NCI-H460 (cell line): ENCODE measurements around the gene LGALS16. TPM values are rescaled to one million over a fixed set of nuclear protein-coding genes. Genes with fewer than 3 reads are reported as not detected.
"Not testable (repeated sequence)": the region's sequence is repeated elsewhere in the genome, so short reads cannot be mapped to it uniquely, and the experiment has no call there.

Experiments used
- DNase-seq: peaks from one replicate; pipeline ENCODE4 v3.0.0-alpha.2; 2016; ENCODE audit warnings: low read depth; ENCODE audit errors: extremely low read depth
- total RNA-seq: library from RNA; depleted of rRNA; stranded (reverse); fragments of >200 nt; shearing (Covaris generic); gene quantifications from 2 replicates; pipeline ENCODE4 v1.2.3, GENCODE V29; 2014

Gene LGALS16
- total RNA-seq, 1 experiment from 2014 or later = not detected

DNA sequence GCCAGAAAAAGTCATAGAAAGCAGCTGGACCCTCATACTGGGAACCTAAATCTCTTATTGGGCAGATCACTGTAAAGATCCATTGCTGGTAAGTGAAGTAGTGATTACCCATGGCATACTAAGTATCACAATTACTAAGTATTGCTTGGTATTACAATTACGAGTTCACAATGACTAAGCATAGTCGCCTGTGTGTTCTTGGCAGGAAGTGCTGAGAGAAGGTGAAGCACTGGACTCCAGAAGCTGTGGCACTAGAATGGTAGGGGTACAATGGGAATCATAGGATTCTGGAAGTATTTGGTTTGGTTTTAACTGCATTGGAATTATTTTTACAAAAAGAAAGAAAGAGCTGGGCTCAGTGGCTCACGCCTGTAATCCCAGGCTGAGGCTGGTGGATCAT, 20.3 kb downstream of the LGALS16 start:
- DNase-seq = peak; percentile 41

DNA sequence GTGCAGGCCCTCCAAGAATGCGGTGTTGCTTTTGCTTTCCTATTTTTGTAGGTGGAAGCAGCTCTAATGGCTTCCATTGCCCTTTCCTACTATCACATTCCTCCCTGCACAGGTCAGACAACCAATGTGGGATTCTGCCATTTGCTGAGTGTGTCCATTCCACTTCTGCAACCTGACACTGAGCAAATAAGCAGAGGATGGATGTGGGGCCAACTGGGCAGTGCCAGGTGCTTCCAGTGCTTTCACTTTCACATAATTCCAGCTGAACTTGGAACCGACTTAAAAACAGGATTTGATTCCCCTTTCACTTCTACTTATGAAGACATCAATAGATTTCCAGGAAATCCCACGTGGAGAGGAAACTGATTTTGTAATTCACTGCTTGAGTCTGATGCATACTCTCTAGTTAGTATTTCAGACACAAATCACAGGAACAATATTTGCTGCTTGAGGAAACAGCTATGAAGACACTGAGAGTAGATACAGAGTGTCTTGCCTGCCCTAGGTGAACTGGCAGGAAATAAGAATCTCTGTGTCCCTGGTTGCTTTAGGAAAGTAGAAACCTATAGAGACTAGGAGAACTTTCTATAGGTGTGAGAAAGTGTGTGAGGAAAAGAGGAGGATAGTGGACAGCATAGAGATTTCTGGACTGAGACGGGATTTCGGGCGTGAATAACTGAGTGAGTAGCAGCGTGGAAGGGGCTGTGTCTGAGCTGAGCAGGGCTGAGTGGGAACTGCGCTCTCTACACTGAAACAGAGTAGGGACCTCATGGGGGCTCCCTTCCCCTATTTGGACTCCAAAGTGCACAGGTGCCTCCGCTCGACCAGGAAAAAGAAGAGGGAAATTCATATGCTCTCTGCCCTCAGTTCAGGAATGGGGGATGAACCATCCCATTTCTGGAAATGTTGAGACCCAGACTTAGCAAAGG, 22.5 kb downstream of the LGALS16 start:
- no peak for DNase-seq

DNA sequence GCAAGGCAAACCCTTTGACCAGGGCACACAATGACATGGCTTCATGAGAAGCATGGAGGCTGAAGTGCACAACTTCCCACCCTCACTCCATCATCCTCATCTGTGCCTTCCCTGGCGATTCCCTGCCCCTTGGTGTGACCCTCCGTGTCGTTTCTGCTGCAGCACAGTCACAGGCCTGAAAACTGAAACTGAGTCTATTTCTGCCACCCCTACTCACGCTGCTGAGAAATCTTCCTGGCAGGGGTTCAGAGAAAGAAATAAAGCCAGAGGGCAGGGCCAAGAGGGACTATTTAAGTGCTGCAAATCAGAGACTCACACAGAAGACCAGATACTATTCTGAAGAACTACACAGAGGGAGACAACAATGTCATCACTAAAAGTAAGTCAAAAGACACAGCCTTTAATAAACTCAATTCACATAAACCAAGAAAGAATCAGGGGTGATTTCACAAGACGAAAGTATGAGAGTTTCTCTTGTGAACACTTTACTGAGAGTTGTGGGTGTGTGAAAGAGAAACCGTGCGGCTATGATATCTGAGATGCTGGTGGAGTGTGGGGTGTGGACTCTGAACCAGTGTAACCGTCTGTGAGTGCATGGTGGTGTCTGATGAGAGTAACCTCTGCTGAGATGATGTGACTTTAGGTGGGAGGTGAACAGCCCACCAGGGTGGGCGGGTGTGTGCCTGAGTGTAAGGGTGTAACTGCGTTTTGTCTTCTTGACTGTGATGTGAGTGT, 23.5 kb downstream of the LGALS16 start:
- DNase-seq = no peak

DNA sequence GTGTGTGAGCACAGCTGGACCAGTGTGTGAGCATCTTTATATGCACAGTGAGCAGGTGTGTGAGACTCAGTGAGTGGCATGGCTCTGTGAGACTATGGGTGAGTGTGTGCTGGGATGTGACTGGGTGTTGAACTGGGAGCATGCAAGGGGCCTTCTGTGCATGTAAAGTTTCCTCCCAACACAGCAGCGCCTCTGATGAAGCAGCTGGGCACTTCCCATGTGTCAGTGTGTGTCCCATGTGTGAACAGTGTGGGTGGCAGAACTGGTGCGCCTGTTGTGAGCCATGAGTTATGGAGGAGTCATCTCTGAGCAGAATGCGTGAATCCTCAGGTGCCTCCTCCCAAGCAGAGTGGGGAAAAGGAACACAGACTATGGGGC, 24.1 kb downstream of the LGALS16 start:
- no peak for DNase-seq

DNA sequence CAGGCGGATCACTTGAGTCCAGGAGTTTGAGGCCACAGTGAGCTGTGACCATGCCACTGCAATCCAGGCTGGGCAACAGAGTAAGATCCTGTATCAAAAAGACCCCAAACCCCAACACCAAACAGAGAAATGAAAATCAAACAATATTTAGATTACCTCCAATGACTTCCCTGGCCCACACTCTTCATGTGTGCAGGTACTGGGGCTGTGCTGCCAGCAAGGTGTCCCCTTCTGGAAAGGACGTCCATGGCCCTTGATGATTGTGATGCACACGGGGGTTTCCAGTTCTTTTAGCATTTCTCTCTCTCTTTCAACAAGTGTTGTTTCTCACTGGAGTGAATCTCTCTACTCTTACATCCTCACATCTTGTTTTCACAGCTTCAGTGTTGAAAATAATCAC, 24.9 kb downstream of the LGALS16 start:
- DNase-seq = no peak

DNA sequence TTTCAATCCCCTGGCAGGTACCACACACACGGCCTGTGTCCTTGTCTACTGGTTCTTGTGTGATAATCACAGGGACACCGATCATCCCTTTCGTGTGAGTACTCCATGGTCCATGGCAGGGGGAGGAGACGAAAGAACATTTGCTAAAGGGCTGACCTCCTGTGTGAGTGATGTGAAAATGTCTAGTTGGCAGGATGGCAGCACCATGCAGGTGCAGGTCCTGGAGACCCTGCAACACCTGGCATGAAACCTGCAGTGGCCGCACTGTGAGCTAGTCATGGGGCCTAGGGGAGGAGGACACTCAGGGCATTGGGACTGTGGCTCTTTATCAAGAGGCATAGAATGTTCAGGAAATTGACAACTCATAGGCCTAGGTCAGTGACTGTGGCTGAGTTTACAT, 25.7 kb downstream of the LGALS16 start:
- DNase-seq = no peak

DNA sequence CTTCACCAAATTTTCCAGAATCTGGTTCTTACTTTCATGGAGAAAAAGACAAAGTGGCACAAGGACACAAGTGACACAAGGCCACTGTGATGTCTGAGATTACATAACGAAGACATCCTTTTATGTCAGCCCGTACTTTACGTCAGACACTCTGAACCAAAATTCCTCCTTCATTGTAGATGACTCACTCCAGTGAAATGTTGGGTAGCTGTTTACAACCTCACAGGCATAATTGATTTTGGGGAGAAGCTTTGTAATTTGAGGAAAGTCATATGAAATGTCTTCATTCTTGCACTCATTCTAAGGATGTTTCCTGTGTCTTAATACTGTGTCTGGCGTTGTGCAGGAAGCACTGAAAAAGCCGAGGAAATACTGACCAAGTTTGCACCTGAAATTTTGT, 28.6 kb downstream of the LGALS16 start:
- DNase-seq = no peak

DNA sequence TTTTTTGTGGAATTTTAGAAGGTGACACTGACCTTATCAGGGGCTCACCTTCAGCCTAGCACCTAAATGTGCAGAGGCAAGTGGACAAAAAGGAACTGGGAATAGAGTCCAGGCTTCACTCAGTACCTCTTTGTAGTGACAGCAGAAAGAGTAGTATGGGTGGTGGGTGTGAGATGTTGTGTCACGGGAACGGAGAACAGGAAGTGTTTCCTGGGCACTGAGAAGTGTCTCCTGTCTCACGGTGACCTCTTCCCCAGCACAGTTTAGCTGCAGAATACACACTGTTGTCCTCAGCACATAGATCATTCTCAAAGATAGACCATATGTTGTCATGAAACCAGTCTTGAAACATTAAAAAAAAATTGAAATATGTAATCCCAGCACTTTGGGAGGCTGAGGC, 31.0 kb downstream of the LGALS16 start:
- no peak for DNase-seq

DNA sequence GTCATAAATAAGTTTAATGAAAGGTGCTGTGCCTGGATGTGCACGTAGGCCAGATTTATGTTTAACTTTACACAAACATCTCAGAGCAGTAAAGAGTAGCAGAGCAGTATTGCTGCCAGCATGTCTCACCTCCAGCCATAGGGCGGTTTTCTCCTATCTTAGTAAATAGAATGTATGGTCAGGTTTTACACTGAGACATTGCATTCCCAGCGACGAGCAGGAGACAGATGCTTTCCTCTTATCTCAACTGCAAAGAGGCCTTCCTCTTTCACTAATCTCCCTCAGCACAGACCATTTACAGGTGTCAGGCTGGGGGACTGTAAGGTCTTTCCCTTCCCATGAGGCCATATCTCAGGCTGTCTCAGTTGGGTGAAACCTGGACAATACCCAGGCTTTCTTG, 32.9 kb downstream of the LGALS16 start:
- DNase-seq = not testable (repeated sequence)

DNA sequence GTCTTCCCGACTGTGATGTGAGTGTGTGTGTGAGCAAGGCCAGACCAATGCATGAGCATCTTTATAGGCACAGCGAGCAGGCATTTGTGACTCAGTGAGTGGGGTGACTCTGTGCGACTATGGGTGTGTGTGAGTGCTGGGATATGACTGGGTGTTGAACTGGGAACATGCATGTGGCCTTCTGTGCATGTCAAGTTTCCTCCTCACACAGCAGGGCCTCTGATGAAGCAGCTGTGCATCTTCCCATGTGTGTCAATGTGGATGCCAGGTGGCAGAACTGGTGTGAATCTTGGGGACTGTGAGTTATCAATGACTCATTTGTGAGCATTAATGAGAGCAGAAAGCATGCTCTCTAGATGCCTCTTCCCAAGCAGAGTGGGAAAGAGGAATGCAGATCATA, 36.5 kb downstream of the LGALS16 start:
- no peak for DNase-seq

DNA sequence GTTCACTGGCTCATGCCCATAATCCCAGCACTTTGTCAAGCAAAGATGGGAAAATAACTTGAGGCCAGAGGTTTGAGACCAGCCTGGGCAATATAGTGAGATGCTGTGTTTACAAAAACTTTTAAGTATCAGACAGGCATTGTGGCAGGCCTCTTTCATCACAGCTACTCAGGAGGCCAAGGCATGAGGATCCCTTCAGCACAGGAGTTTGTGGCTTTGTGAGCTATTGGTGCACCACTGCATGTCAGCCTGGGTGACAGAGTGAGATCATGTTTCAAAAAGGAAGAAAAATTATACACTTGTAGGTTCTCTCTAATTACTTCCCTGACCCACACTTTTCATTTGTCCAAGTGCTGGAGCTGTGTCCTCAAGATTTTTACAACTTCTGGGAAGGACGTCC, 37.1 kb downstream of the LGALS16 start:
- no peak for DNase-seq

DNA sequence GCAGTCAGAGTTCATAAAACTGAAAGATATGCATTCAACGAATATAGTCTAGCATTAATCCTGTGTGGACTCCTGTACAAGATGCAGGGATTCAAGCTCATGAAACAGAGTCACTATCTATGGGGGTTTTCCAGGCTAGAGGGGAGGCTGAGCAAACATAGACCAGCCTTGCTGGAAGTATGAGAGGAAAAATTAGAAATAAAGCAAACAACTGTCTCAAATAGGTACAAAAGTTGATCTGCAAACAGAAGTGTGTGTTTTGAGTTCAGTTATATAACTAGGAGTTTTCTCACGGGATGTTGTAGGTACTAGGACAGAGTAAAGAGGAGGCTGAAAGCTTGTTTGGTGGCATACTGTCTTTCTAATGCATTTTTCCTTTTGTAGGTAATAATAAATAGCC, 40.0 kb downstream of the LGALS16 start:
- no peak for DNase-seq

DNA sequence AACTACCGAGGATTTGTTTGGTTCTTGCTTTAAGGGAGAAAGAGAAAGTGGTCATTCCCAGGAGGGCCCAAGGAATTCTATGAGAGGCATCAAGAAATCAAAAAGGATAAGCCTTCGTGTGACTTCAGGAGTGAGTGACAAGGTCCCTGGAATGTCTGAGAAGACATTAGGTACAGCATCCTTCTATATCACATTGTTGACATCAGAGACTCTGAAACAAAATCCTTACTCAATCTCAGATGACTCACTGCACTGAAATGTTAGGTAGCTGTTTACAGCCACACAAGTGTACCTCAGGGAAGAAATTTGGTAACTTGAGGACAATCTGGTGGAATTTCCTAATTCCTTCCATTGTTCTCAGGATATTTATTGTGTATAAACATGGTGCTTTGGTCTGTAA, 40.7 kb downstream of the LGALS16 start:
- no peak for DNase-seq

DNA sequence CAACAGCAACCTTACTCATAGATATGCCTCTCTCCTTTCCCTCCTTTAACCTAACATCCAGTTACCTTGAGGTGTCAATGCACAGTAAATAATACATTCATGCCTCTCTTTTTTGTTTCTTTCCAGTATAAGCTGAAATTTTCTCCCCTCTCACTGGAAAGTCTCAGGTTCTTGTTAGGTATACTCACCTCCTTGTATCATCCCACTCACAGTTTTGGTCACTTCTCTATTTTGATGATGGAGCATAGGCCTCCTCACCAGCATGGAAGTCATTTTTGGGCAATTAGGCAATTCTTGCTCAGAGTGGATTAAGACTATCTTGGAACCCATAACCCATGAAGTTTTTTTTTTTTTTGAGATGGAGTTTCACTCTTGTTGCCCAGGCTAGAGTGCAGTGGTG, 42.8 kb downstream of the LGALS16 start:
- no peak for DNase-seq

DNA sequence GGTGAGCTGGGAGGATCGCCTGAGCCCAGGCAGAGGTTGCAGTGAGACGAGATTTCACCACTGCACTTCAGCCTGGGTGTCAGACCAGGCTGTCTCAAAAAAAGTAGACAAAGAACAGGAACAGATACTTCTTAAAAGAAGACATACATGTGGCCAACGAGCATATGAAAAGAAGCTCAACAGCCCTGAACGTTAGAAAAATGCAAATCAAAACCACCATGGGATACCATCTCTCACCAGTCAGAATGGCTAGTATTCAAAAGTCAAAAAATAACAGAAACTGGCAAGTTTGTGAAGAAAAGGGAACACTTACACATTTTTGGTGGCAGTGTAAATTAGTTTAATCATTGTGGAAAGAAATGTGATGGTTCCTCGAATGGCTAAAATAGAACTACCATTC, 45.6 kb downstream of the LGALS16 start:
- DNase-seq = no peak

DNA sequence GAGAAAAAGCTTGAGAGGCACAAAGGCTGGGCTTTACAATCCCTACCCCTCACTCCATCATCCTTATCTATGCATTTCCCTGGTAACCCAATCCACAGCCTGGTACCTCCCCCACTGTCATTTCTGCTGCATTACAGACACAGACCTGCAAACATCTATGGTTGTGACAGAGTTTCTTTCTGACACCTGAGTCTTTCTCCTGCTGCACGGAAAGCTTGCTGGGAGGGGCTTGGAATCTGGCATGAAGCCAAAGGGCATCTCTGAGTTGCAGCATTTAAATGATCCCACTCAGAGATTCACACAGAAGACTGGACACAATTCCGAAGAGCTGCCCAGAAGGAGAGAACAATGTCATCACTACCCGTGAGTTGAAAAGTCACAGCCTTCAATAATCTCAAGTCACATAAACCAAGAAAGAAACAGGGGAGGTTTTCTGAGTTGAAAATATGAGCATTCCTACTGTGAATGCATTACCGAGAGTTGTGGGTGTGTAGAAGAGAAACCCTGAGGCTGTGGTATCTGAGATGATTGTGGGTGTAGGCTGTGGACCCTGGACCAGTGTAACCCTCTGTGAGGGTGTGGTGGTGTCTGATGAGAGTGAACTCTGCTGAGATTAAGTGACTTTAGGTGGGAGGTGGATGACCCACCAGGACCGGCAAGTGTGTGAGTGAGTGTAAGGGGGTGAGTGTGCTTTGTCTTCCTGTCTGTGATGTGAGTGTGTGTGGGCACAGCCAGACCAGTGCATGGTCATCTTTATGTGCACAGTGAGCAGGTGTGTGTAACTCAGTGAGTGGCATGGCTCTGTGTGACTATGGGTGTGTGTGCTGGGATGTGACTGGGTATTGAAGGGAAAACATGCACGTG, 48.7 kb downstream of the LGALS16 start, which contains the start of gene LGALS14:
TSS of gene LGALS14 (plus strand) at position 301 of the 864 bp plus-strand sequence. CDS start at position 349, 48 bp downstream.
- DNase-seq = no peak

DNA sequence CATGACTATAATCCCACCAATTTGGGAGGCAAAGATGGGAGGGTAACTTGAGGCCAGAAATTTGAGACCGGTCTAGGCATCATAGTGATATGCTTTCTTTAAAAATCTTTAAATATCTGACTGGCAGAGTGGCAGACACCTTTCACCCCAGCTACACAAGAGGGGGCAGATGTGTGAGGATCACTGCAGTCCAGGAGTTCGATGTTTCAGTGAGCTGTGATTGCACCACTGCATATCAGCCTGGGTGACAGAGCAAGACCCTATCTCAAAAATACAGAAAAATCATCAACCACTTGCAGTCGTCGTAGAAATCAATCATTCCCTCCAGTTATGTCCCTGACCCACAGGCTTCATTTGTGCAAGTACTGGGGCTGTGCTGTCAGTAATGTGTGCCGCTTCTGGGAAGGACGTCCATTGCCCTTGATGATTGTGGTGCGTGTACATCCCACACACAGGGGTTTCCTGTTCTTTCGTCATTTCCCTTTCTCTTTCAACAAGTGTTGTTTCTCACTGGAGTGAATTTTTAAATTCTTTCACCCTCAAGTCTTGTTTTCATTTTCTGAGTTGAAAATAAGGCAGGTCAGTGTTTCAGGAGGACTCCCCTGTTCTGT, 50.0 kb downstream of the LGALS16 start:
- DNase-seq = no peak

DNA sequence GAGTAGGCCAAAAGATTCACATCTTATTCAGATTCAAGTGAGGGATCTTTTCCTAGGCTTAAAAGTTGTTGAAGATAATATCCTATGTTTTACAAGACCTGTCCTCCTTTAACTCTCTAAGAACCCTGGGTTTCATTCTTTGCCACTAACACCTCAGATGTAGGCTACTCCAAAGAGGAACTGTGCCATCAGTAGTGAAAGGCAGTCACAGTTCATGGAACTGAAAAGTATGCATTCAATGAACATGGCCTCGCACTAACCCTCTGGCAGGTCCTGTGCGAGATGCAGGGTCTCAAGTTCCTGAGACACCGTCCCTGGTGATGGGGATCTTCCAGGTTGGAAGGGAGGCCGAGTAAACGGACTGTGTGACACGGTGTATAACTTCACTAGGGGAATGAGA, 52.9 kb downstream of the LGALS16 start:
- no peak for DNase-seq

DNA sequence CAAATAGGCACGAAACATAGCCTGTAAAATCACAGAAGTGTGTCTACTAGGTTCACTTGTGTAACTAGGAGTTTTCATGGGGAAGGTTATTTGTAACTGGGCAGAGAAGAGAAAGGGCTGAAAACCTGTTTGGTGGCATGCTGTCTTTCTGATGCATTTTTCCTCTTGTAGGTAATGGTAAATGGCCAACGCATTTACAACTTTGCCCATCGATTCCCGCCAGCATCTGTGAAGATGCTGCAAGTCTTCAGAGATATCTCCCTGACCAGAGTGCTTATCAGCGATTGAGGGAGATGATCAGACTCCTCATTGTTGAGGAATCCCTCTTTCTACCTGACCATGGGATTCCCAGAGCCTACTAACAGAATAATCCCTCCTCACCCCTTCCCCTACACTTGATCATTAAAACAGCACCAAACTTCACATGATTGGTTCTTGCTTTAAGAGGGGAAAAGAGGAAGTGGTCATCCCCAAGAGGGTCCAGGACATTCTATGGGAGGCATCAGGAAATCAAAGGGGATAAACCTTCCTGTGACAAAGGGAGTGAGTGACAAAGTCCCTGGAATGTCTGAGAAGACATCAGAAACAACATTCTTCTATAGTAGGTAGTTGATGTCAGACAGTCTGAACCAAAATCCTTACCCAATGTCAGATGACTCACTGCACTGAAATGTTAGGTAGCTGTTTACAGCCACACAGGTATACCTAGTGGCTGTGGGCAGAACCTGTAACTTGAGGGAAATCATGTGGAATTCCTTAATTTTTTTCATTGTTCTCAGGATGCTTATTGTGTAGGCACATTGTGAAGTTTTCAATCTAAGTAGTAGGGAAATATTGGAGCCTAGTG, 53.5 kb downstream of the LGALS16 start:
- DNase-seq = no peak
